Umbilical cord (tissue), 2 donors: Measurements from ENCODE around the gene BAG5. TPM values are rescaled to one million over a fixed set of nuclear protein-coding genes. Genes with fewer than 3 reads are reported as not detected.
"Not testable (repeated sequence)": the region's sequence is repeated elsewhere in the genome, so short reads cannot be mapped to it uniquely, and the experiment has no call there.

Experiments
- DNase-seq: peaks from one replicate; pipeline ENCODE4 v3.0.0-alpha.2; 2015; ENCODE audit warnings: low spot score
- total RNA-seq: library from RNA; depleted of rRNA; stranded (reverse); fragments of >200 nt; gene quantifications from one replicate; pipeline ENCODE4 v1.2.3, GENCODE V29; 2014; ENCODE audit warnings: low replicate concordance; ENCODE audit not compliant: insufficient read depth

BAG5 gene
- total RNA-seq, 1 donor from 2014 or later, result 30.8 TPM

DNA sequence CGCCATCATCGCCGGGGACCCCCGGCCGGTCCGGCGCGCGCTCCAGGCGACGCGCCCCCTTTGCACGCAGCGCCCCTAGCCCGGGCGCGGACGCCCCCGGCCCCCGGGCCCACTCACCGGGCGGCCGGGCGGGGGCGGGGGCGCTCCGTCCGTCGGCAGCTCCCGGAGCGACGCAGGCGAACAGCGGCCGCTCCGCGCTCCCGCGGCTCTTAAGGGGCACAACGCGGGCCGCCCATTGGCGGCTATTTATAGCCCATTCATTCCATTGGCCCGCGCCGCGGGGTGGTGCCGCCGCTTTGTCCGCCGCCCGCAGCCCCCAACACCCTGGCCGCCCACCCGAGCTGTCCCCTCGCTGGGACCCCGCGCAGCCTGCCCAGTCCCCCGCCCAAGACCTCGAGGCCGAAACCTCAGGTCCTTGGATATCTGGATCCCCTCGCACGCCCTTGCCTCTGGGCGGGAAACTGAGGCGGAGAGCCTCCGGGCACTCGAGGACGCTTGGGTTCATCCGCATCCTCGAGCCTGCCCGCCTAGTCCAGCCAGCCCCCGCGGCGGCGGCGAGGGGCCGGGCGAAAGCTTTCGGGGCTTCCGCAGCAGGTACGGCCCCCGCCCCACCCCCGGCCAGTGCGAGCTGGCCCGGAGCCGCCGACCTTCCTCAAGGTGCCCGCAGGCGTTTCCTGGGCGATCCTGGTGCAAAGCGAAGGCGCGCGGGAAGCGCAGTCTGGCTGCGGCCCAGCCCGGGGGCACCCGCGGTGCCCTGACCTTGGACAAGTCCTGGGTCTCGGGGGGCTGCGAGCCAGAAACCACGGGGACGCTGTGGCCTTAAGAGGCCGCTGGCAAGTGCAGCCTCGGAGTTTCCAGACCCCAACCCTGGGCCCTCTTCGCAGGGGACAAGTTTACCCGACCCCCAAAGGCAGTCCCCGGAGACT is 39.5 kb downstream of the BAG5 start, which contains the start of gene CKB:
TSS of gene CKB (minus strand) at position 182 of the 926 bp plus-strand sequence. CDS start 337 bp downstream, outside the sequence.
- DNase-seq, result peak; percentile 62

- DNase-seq, result no peak
These were observed 40.4 kb downstream of the BAG5 start for GRCh38 chr14:103521951-103522563.

GRCh38 chr14:103521438-103521950 is 41.0 kb downstream of the BAG5 start:
- no peak for DNase-seq

- DNase-seq, result peak; percentile 80
These were observed 41.6 kb downstream of the BAG5 start for GRCh38 chr14:103520657-103521437.

GRCh38 chr14:103520269-103520656 is 42.2 kb downstream of the BAG5 start:
- DNase-seq, result no peak

GRCh38 chr14:103519837-103520212 is 42.6 kb downstream of the BAG5 start:
- DNase-seq, result no peak

- peak; percentile 66 for DNase-seq
These were observed 43.2 kb downstream of the BAG5 start for GRCh38 chr14:103519043-103519836.

- DNase-seq, result peak; percentile 66
These were observed 43.9 kb downstream of the BAG5 start for GRCh38 chr14:103518422-103519042.

DNA sequence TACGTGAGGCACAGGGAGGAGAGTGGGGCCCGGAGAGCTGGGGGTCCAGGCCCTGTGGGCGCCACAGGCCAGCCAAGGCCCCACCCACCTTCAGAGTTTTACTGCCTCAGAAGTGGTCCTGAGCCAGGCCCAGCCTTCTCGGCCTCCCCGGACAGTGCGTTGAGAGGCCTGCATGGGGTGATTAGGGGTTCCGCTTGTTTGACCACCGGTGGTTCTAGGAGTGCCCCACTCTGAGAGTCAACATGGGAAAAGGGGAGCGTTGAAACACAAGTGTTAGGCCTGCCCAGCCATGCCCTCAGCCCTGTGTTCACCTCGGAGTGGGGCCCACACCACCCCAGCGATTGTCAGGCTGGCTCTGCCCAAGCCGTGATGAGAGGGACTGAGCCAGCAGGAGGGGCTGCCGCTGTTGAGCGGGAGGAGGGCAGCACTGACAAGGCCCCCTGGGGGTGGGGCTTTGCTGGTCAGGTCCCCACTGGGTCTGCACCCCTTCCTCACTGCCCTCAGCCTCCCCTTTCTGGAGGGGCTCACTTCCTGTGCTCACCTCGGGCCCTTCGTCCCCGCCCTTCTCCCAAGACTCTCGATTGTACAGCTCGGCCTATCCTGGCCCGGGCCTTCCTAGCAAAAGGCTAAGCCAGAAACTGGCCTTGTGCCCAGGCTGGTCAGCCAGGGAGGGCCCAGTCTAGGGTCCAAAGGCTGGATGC is 44.6 kb downstream of the BAG5 start:
- DNase-seq, result peak; percentile 73

DNA sequence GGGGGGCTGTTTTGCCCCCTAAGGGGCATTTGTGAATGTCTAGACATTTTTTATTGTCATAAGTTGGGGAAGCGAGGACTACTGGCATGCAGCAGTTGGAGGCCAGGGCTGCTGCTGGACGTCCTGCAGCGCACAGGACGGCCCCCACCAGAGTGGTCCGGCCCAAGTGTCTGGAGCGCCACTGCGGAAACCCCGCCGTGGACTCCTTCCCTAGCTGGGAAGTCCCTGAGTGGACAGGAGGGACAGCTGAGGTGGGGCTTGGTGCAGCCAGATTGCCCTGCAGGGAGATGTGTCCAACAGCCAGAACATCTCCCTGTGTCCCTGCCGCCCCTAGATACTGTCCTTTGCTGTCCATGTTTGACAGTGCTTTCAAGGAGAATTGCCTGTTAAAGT is 45.3 kb downstream of the BAG5 start:
- no peak for DNase-seq

DNA sequence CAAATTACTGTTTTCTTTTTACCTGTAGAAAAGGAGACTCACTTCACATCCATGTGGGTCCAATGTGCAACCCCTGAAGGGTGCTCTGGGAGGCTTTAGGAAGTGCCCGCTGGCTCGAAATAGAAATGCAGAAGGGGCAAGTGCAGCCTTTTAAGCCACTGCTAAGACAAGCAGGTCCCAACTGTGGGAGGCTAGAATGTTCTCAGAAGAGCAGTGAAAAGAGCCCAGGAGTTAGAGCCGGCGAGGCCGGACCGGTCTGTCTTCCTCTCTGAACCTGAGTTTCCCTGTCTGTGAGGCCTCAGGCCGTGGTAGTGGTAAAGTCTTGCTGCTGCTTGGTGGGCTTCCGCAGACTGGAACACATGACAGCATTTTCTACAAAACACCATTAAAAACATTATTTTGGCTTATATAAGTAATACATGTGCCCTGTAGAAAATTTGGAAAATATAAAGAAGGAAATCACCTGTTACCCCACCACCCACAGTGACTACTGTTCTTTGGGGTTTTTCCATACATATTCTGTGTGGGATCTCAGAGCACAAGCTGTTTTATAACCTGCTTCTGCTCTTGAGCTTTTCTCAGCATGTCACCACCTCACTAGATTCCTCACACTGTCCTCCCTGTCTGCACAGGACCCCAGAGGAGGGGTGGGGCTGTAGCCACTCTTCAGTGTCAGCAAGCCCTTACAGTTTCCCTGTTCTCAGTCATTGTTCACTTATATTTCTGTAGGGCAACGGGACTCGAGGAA is 45.9 kb downstream of the BAG5 start:
- DNase-seq, result no peak

GRCh38 chr14:103514596-103515421 is 47.6 kb downstream of the BAG5 start:
- no peak for DNase-seq

- peak; percentile 66 for DNase-seq
These were observed 49.5 kb downstream of the BAG5 start for GRCh38 chr14:103512701-103513611.

- DNase-seq, result not testable (repeated sequence)
These were observed 50.3 kb downstream of the BAG5 start for GRCh38 chr14:103512180-103512579.

- DNase-seq, result no peak
These were observed 51.4 kb downstream of the BAG5 start for GRCh38 chr14:103510724-103511693.
